Panc1 (cell line): ENCODE results near the gene MTA3. TPM values are rescaled to one million over a fixed set of nuclear protein-coding genes. Genes with fewer than 3 reads are reported as not detected.

Experiments used
- ATAC-seq: fragments of 200-7000 bp; cut with Tn5 transposase; 2 replicates; pipeline ENCODE4 v1.9.1; 2020; ENCODE audit warnings: mild to moderate bottlenecking, moderate library complexity
- BruUV-seq: library from RNA; stranded (reverse); fragments of 400-500 nt; replicated peaks from 2 replicates; lab custom pipeline; 2021; lab: Mats Ljungman, UMichigan
- CTCF ChIA-PET: fragments of 300-600 bp; sonication (Branson Sonifier 250); formaldehyde crosslinking; loops from one replicate; lab custom pipeline; 2022; ENCODE audit warnings: antibody characterized with exemption; lab: Charles Lee
- POLR2A ChIA-PET: fragments of 300-600 bp; sonication (Branson Sonifier 250); formaldehyde crosslinking; loops from one replicate; lab custom pipeline; 2022; ENCODE audit warnings: antibody characterized with exemption; lab: Charles Lee
- DNase-seq: peaks from one replicate; pipeline ENCODE4 v3.0.0-alpha.2; 2010; ENCODE audit warnings: low read depth, low spot score
- H3K27ac ChIP-seq: 2 replicates; pipeline ENCODE4 v1.5.1; 2011; ENCODE audit warnings: mild to moderate bottlenecking, low read length, inconsistent platforms
- H3K27me3 ChIP-seq: fragments of 200-500 bp; sonication (Bioruptor generic); 2 replicates; pipeline ENCODE4 v1.6.0; 2014; ENCODE audit warnings: low read length, inconsistent platforms; ENCODE audit not compliant: control insufficient read depth, insufficient read depth
- H3K36me3 ChIP-seq: fragments of 200-500 bp; sonication (Bioruptor generic); 2 replicates; pipeline ENCODE4 v1.5.1; 2014; ENCODE audit warnings: inconsistent platforms, mild to moderate bottlenecking, low read length, moderate library complexity; ENCODE audit not compliant: control insufficient read depth, insufficient read depth
- H3K4me1 ChIP-seq: 2 replicates; pipeline ENCODE4 v1.5.1; 2011; ENCODE audit warnings: inconsistent platforms, mild to moderate bottlenecking, low read length, moderate library complexity; ENCODE audit not compliant: control insufficient read depth, insufficient read depth
- H3K4me3 ChIP-seq, 2 experiments: 2 replicates each; pipeline ENCODE4 v1.5.1; 2011 to 2012; ENCODE audit warnings: low read depth in 2 of 2, low read length in 2 of 2, mild to moderate bottlenecking in 2 of 2, inconsistent platforms in 1 of 2, moderate library complexity in 1 of 2
- H3K9me3 ChIP-seq: fragments of 200-500 bp; sonication (Bioruptor generic); 2 replicates; pipeline ENCODE4 v1.5.1; 2014; ENCODE audit warnings: low read depth, mild to moderate bottlenecking, inconsistent platforms, low read length, moderate library complexity; ENCODE audit not compliant: control insufficient read depth, insufficient read depth
- CTCF ChIP-seq: fragments of 450-650 bp; IDR thresholded peaks from 2 replicates; pipeline ENCODE4 v1.5.1; 2017; ENCODE audit warnings: mild to moderate bottlenecking
- POLR2AphosphoS5 ChIP-seq: IDR thresholded peaks from 2 replicates; pipeline ENCODE4 v1.6.1; 2012; ENCODE audit warnings: mild to moderate bottlenecking, low read depth, low read length, moderate library complexity
- REST ChIP-seq, 2 experiments: IDR thresholded peaks; 2 replicates each; pipeline ENCODE4 v1.6.1; 2011 to 2012; ENCODE audit warnings: low read depth in 2 of 2, control low read depth in 1 of 2, low read length in 1 of 2, mild to moderate bottlenecking in 1 of 2, moderate library complexity in 1 of 2; ENCODE audit not compliant: insufficient read depth in 1 of 2
- SIN3A ChIP-seq: IDR thresholded peaks from 2 replicates; pipeline ENCODE4 v1.6.1; 2012; ENCODE audit warnings: low read depth, mild to moderate bottlenecking, low read length, moderate library complexity, borderline replicate concordance; ENCODE audit not compliant: insufficient read depth
- TCF7L2 ChIP-seq: IDR thresholded peaks from 2 replicates; pipeline ENCODE4 v1.6.1; 2011; ENCODE audit warnings: mild to moderate bottlenecking, low read depth, low read length, inconsistent platforms
- in situ Hi-C: cut with HindIII; loops from 2 replicates; pipeline ENCODE4 v1.10.0; 2016; ENCODE audit warnings: low sequenced_read_pairs, low pct_unique_long_range_greater_than_20kb
- intact Hi-C: fragments of 100-400 bp; cut with micrococcal nuclease; formaldehyde crosslinking; loops from one replicate; pipeline ENCODE4 v1.10.0; 2022; ENCODE audit not compliant: unreplicated experiment
- total RNA-seq: library from RNA; stranded (reverse); gene quantifications from one replicate; pipeline ENCODE4 v1.2.1, GENCODE V29; 2021; ENCODE audit not compliant: unreplicated experiment

The MTA3 gene
- total RNA-seq, 1 experiment from 2014 or later: 65.6 TPM

- in situ Hi-C loops: no loop called here
- no peaks in the 10 kb centered on the region for H3K36me3 ChIP-seq
- ChIA-PET CTCF (no interaction called here), POLR2A (no interaction called here)
- no peak overlapping the region for H3K27ac ChIP-seq
- ATAC-seq (no peak), DNase-seq (no peak)
- TF ChIP-seq POLR2AphosphoS5 (no peak), TCF7L2 (no peak), SIN3A (no peak), REST (IDR thresholded peaks at IDR 0.05; ENCODE audit: insufficient read depth in 1 of 2, low read depth in 2 of 2, low read length in 1 of 2) (no peak), CTCF (no peak)
- no peaks in the 10 kb centered on the region for H3K27me3 ChIP-seq
- intact Hi-C loops: no loop called here
- no peaks in the 10 kb centered on the region for H3K4me1 ChIP-seq
- no TSS peak for BruUV-seq
- H3K9me3 ChIP-seq: no peaks in the 10 kb centered on the region
- no peak overlapping the region for H3K4me3 ChIP-seq
Measured at GRCh38 chr2:42522035-42522434, 46.4 kb upstream of the MTA3 start.

GRCh38 chr2:42523341-42523740, 45.1 kb upstream of the MTA3 start:
- Histone ChIP-seq H3K9me3 (no peaks in the 10 kb centered on the region), H3K27ac (no peak overlapping the region), H3K4me3 (no peak overlapping the region), H3K36me3 (no peaks in the 10 kb centered on the region), H3K4me1 (no peaks in the 10 kb centered on the region; the same call in 1 of the 2 replicates), H3K27me3 (no peaks in the 10 kb centered on the region)
- intact Hi-C loops: no loop called here
- CTCF ChIA-PET: no interaction called here
- no peak for ATAC-seq
- POLR2A ChIA-PET: interaction anchor here (0.6 kb wide), 1 partner anchor 13 kb away, joined by 7 read pairs; no protein-coding TSS in a partner anchor
- TF ChIP-seq CTCF: no peak
- TF ChIP-seq TCF7L2: no peak
- TF ChIP-seq SIN3A: no peak
- TF ChIP-seq POLR2AphosphoS5: no peak
- no peak for TF ChIP-seq REST (IDR thresholded peaks at IDR 0.05; ENCODE audit: insufficient read depth in 1 of 2, low read depth in 2 of 2, low read length in 1 of 2)
- BruUV-seq: no TSS peak
- in situ Hi-C loops: no loop called here
- DNase-seq: no peak
